Fibroblast of lung (primary cell): Measurements from ENCODE around the gene SAP30BP. TPM values are rescaled to one million over a fixed set of nuclear protein-coding genes. Genes with fewer than 3 reads are reported as not detected.

ENCODE experiments used
- DNase-seq, 2 donors: peaks; one replicate each; pipeline versions ENCODE4 v3.0.0 to v3.0.0-alpha.2; 2010; ENCODE audit warnings: low read depth in 2 of 2
- H2AFZ ChIP-seq: 2 replicates; pipeline ENCODE4 v1.5.1; 2012; ENCODE audit warnings: low read length, control low read depth, inconsistent platforms
- H3K27ac ChIP-seq: 2 replicates; pipeline ENCODE4 v1.5.1; 2011; ENCODE audit warnings: low read length, control low read depth; ENCODE audit not compliant: insufficient read depth
- H3K27me3 ChIP-seq: 2 replicates; pipeline ENCODE4 v1.5.1; 2011; ENCODE audit warnings: mild to moderate bottlenecking, low read length; ENCODE audit not compliant: control insufficient read depth, insufficient read depth
- H3K36me3 ChIP-seq: 2 replicates; pipeline ENCODE4 v1.5.1; 2011; ENCODE audit warnings: low read length; ENCODE audit not compliant: control insufficient read depth, insufficient read depth
- H3K4me1 ChIP-seq: 2 replicates; pipeline ENCODE4 v1.5.1; 2011; ENCODE audit warnings: low read length; ENCODE audit not compliant: control insufficient read depth, insufficient read depth; ENCODE audit errors: extremely low read depth
- H3K4me2 ChIP-seq: 2 replicates; pipeline ENCODE4 v1.5.1; 2011; ENCODE audit warnings: low read length, control low read depth; ENCODE audit not compliant: insufficient read depth; ENCODE audit errors: extremely low read depth
- H3K4me3 ChIP-seq, 4 experiments: fragments of 200-600 bp in 1 of 4; sonication (generic) in 1 of 4; replicated peaks in 1 of 4; 2 replicates each; pipeline ENCODE4 v1.5.1; 2011 to 2016; ENCODE audit warnings: low read length in 4 of 4, low read depth in 3 of 4, mild to moderate bottlenecking in 3 of 4, control low read depth in 2 of 4, inconsistent platforms in 1 of 4, mixed read lengths in 1 of 4; ENCODE audit not compliant: insufficient read depth in 1 of 4; ENCODE audit errors: control extremely low read depth in 1 of 4
- H3K79me2 ChIP-seq: 2 replicates; pipeline ENCODE4 v1.5.1; 2012; ENCODE audit warnings: mild to moderate bottlenecking, low read length, inconsistent platforms; ENCODE audit not compliant: control insufficient read depth, insufficient read depth
- H3K9ac ChIP-seq: 2 replicates; pipeline ENCODE4 v1.5.1; 2011; ENCODE audit warnings: mild to moderate bottlenecking, low read length, control low read depth; ENCODE audit not compliant: insufficient read depth
- H3K9me3 ChIP-seq: 2 replicates; pipeline ENCODE4 v1.5.1; 2012; ENCODE audit warnings: low read depth, low read length; ENCODE audit not compliant: control insufficient read depth, insufficient read depth
- H4K20me1 ChIP-seq: 2 replicates; pipeline ENCODE4 v1.5.1; 2011; ENCODE audit warnings: low read length; ENCODE audit not compliant: control insufficient read depth, insufficient read depth; ENCODE audit errors: extremely low read depth
- CTCF ChIP-seq, 2 donors: IDR thresholded peaks in 1 of 2; conservative IDR thresholded peaks in 1 of 2; 1 replicate in 1 of 2; 2 replicates in 1 of 2; pipeline ENCODE4 v1.5.1; 2011 to 2012; ENCODE audit warnings: low read length in 2 of 2, control low read depth in 1 of 2, inconsistent platforms in 1 of 2, low read depth in 1 of 2, mild to moderate bottlenecking in 1 of 2
- EZH2 ChIP-seq: IDR thresholded peaks from 2 replicates; pipeline ENCODE4 v1.5.1; 2012; ENCODE audit warnings: low read length, control low read depth, mild to moderate bottlenecking; ENCODE audit errors: missing control alignments
- polyA plus RNA-seq, 2 donors: library from polyadenylated mRNA; depleted of rRNA in 1 of 2; stranded (reverse) in 1 of 2; unstranded in 1 of 2; fragments of >200 nt; gene quantifications; 2 replicates each; pipeline ENCODE4 v1.2.1, GENCODE V29; 2011 to 2012; ENCODE audit warnings: missing spikeins in 1 of 2
- total RNA-seq: library from RNA; depleted of rRNA; stranded (reverse); fragments of >200 nt; gene quantifications from 2 replicates; pipeline ENCODE4 v1.2.1, GENCODE V29; 2014

SAP30BP gene
- total and polyA plus RNA-seq, 2 donors (not counting 1 experiment from before 2014, with no cell fraction given), result 43.9 to 61.0 TPM

GRCh38 chr17:75706042-75706728 lies 39.0 kb downstream of the SAP30BP start:
- Histone ChIP-seq H2AFZ (no peak overlapping the region), H3K36me3 (peaks cover 36% of the 10 kb centered on the region), H3K9me3 (no peaks in the 10 kb centered on the region), H3K9ac (no peak overlapping the region), H4K20me1 (no peaks in the 10 kb centered on the region), H3K4me1 (no peaks in the 10 kb centered on the region), H3K27ac (no peak overlapping the region), H3K27me3 (no peaks in the 10 kb centered on the region), H3K4me3 (no peak overlapping the region), H3K4me2 (no peak overlapping the region), H3K79me2 (no peaks in the 10 kb centered on the region)
- TF ChIP-seq CTCF (conservative IDR thresholded peaks at IDR 0.05 in 1 of 2, IDR thresholded peaks at IDR 0.05 in 1 of 2; ENCODE audit: low read depth in 1 of 2, low read length in 2 of 2), result no peak
- no peak for TF ChIP-seq EZH2
- no peak for DNase-seq

GRCh38 chr17:75707079-75707571 lies 40.0 kb downstream of the SAP30BP start:
- no peak overlapping the region for H2AFZ ChIP-seq
- DNase-seq, result peak; percentile 28 to 75
- no peaks in the 10 kb centered on the region for H3K79me2 ChIP-seq
- no peaks in the 10 kb centered on the region for H3K9me3 ChIP-seq
- H3K36me3 ChIP-seq, result peaks cover 34% of the 10 kb centered on the region
- H3K4me1 ChIP-seq, result no peaks in the 10 kb centered on the region
- no peak overlapping the region for H3K4me2 ChIP-seq
- no peaks in the 10 kb centered on the region for H4K20me1 ChIP-seq
- no peaks in the 10 kb centered on the region for H3K27me3 ChIP-seq
- H3K27ac ChIP-seq, result no peak overlapping the region
- H3K9ac ChIP-seq, result no peak overlapping the region
- TF ChIP-seq EZH2 (no peak), CTCF (conservative IDR thresholded peaks at IDR 0.05 in 1 of 2, IDR thresholded peaks at IDR 0.05 in 1 of 2; ENCODE audit: low read depth in 1 of 2, low read length in 2 of 2) (no peak)
- no peak overlapping the region for H3K4me3 ChIP-seq

GRCh38 chr17:75712446-75712845 lies 45.3 kb downstream of the SAP30BP start:
- no peak overlapping the region for H3K9ac ChIP-seq
- H2AFZ ChIP-seq, result no peak overlapping the region
- H3K36me3 ChIP-seq, result no peaks in the 10 kb centered on the region
- no peaks in the 10 kb centered on the region for H3K4me1 ChIP-seq
- no peak overlapping the region for H3K27ac ChIP-seq
- TF ChIP-seq CTCF (conservative IDR thresholded peaks at IDR 0.05 in 1 of 2, IDR thresholded peaks at IDR 0.05 in 1 of 2; ENCODE audit: low read depth in 1 of 2, low read length in 2 of 2) (no peak), EZH2 (no peak)
- H3K27me3 ChIP-seq, result no peaks in the 10 kb centered on the region
- no peak overlapping the region for H3K4me2 ChIP-seq
- no peak for DNase-seq
- H3K4me3 ChIP-seq, result no peak overlapping the region
- H4K20me1 ChIP-seq, result no peaks in the 10 kb centered on the region
- no peaks in the 10 kb centered on the region for H3K79me2 ChIP-seq
- no peaks in the 10 kb centered on the region for H3K9me3 ChIP-seq
